HG03064 (cell line): ENCODE measurements around the gene LIMK2.
"Not testable (repeated sequence)": the region's sequence is repeated elsewhere in the genome, so short reads cannot be mapped to it uniquely, and the experiment has no call there.

ENCODE experiments used
- ATAC-seq: cut with Tn5 transposase; IDR thresholded peaks from one replicate; pipeline ENCODE4 v1.9.1; 2021; ENCODE audit warnings: low read depth; ENCODE audit not compliant: unreplicated experiment

The LIMK2 gene

DNA sequence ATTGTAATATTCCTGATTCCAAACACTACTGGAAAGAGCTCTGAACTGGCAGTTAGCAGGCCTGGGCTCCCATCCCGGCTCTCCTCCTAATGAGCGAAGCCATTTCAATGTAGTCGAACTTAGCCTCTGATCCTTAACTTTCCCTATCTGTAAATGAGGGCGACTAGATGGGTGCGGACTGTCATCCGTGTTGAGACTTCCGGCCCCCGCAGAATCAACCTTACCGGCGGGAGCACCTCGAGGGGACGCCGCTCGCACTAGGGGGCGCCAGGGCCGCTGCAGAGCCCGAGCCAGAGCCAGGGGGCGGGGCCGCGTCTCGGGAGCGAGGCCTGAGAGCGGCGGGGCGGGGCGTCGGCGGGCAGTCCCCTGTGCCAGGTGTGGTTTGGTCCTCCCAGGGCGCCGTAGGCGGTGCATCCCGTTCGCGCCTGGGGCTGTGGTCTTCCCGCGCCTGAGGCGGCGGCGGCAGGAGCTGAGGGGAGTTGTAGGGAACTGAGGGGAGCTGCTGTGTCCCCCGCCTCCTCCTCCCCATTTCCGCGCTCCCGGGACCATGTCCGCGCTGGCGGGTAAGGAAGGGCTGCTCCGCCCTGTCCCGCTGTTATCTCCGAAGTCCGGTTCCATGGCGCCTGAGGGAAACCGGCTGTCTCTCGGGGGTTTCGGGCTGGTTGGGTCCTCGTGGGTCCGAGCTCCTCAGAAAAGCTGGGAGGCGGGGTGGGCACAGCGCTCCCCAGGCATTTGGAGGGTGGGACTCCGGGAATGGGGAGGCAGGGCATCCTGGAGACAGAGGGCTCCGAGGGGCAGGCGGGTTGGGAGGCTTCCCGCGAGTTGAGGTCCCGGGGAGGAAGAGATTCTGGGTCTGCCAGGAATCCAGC lies at the start of gene LIMK2:
TSS of gene LIMK2 (plus strand) at position 437 of the 869 bp plus-strand sequence. CDS start at position 548, 111 bp downstream.
- peak; percentile 80 for ATAC-seq

DNA sequence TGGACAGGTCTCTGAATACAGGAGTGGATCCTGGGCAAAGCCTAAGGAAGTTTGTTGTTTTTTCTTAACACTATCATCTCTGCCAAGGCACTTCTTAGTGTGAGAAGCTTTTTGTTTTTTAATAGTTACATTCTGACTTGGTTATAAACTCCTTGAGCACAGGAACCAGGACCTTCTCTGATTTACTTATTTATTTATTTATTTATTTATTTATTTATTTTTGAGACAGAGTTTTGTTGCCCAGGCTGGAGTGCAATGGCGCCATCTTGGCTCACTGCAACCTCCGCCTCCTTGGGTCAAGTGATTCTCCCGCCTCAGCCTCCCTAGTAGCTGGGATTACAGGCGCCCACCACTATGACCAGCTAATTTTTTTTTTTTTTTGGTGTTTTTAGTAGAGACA lies 41.1 kb upstream of the LIMK2 start:
- no peak for ATAC-seq

DNA sequence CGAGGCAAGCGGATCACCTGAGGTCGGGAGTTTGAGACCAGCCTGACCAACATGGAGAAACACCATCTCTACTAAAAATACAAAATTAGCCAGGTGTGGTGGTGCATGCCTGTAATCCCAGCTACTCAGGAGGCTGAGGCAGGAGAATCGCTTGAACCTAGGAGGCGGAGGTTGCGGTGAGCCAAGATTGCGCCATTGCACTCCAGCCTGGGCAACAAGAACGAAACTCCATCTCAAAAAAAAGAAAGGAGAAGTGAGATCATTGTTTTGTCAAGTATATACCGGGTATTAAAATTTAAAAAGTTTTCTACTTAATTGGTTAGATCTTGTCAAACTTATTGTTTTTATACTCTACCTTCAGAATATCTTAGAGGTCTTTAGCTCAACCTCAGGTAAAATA lies 40.4 kb upstream of the LIMK2 start:
- ATAC-seq = not testable (repeated sequence)

DNA sequence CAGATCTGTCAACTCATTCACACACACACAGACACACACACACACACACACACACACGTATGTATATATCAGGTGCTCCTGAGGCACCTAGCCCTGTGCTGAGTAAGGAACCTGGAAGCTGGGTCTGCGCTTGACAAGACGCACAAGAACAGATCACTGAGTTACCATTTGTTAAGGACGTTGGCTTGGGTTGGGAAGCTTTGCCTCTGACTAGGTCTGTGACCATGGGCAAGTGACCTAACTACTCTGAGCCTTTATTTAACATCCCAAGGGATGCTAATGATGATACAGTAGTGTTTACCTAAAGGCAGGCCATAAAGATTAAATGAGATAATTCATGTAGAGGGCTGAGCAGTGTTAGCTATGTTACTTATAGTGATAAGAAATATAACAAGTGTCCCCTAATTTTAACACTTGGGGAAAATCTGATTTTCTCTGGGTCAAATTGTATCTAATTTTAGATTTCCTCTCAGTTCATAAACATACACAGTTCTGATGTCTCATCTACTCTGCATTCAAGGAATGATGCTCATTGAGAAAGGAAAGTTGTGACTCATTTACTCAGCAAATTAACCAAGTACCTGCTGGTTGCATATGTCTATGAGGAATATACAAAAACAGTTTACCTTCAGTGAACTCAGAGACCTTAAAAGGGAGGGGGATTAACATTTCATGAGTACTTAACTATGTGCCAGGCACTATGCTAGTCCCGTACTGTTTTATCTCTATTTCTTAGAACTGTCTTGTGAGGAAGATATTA lies 38.5 kb upstream of the LIMK2 start:
- no peak for ATAC-seq

DNA sequence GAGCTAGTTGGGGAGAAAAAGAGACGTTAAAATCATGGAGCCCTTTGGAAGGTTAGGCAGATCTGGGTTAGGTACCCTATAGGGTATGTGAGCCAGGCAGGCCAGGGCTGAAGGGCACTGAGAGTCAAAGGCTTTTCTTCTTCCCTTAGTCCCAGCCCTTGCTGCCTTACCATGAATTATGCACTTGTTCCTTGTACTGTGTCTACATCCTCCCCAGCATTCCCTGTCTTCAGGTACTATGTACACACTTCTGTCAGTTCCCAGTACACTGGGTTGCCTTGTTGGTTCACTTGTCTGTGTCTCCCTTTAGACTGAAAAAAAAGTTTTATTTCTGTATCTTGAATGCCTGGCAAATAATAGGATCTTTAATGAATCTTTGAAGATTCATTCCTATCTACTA lies 35.2 kb upstream of the LIMK2 start:
- no peak for ATAC-seq

DNA sequence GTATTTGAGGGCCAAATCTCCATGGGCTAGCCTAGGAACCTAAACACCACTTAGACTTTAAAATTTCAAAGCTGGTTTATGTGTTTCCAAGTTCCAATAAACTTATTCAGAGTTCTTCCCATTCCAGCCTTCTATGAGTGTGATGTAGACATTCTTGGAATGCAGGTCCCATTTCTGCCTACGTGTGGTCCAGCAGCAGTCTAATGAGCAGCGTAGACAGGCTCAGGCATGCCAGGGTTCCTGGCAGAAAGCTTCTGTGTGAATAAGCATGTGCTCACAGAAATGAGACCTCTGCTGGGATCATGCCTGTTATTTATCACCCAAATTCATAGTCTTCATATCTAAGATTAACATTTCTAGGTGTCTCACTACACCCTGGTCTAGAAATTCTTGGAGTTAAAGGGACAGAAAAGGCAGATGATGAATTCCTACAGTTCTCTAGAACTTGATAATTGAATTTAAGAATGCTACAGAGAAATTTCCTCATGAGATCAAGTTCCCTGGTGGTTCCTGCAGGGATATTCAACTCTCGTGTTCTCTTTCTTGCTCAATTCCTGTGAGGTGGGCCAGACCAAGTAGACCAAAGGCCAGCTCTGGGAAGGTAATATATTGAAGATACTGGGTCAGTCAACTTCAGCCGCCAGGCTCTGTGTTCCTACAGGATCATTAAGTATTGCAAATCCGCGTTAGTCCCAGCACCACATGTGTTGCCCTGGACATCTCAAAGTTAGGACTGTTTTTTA lies 34.5 kb upstream of the LIMK2 start:
- no peak for ATAC-seq

DNA sequence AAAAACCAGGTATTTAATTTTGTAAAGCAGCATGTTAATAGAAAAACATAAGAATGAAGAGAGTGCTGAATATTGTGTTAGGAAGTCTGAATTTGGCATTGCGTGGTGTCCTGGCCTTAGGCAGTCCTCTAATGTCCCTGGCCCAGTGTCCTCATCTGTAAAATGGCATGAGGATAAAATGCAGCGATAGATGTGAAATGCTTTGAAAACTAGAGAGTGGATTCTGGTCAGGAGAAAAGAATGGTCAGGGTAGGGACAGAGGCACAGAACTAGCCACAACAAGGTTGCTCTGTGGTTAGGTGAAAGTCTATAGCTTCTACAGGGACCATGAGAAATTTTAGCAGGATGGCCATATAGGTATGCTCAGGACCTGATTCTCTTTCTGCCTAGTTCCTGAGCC lies 33.2 kb upstream of the LIMK2 start:
- no peak for ATAC-seq

DNA sequence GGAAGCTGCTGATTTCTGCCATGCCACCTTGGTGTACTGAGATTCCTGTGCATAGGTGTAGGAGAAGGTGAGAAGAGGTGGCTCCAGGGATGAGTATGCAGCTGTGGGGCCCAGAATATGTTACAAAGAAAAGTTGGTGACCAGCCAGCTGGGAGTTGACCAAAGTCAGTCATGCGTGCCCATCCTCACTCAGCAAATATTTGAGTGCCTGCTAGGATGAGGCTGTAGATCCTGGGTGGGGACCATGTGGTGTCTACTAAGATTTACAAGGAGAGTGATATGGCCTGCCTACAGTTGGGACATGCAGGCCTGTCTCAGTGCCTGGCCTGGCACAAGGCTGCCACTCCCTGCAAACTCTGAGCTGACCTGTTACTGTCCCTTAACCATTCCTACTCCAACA lies 32.8 kb upstream of the LIMK2 start:
- no peak for ATAC-seq

DNA sequence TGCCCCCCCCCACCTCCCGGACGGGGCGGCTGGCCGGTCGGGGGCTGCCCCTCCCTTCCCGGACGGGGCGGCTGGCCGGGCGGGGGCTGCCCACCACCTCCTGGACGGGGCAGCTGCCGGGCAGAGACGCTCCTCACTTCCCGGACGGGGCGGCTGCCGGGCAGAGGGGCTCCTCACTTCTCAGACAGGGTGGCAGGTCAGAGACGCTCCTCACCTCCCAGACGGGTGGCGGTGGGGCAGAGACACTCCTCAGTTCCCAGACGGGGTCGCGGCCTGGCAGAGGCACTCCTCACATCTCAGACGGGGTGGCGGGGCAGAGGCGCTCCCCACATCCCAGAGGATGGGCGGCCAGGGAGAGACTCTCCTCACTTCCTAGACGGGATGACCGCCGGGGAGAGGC lies 28.1 kb upstream of the LIMK2 start:
- no peak for ATAC-seq

DNA sequence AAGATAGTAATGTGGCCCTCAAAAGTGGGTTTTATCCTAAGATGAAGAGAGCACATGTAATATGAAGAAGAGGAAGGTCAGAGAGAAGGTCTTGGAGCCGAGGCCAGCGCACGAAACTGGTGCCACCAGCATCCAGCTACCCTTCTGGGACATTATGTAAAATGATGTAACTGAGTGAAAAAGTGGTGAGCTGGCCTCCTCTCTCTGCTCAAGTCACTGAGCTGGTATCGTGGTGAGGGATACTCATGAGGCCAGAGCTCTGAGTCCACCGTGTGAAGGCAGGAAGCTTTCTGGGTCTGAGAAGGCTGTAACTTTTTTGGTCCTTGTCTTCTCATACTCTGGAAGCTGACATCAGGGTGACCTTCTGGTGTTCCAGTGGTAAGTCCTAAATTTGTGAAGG lies 27.0 kb upstream of the LIMK2 start:
- no peak for ATAC-seq

DNA sequence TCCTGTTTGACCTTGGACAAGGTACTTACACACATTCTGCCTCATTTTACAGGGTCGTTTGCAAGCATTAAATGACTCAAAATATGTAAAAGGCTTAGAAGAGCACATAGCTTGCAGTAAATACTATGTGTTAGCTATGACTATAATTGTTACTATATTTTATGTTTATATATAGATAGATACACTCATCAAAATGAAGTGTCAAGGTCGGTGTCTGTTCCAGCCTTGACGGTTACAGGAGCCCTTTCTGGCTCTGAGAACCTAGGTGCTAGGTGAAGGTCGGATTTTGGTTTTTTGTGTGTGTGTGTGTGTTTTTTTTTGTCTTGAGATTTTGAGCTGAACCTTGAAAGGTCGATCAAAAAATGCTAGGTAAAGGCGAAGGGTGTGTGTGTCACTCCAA lies 24.5 kb upstream of the LIMK2 start:
- ATAC-seq = no peak

DNA sequence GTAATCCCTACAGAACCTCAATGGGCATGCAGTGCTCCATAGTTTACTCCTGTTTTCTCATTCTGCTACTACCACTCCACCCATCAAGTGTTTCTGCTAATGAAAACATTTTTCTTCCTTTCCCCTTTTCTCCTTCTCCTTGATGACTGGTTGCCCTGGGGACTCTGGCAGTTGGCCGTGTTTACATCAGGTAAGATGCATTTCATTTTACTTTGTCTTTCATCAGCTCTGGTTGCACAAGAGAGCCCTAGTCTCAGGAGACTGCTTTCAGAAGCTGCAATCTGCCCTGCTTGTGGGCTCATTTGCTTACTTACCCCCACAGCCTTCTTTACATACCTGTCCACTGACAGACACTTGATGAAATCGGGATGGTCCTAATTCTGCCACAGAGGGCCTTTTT lies 19.6 kb upstream of the LIMK2 start:
- no peak for ATAC-seq

DNA sequence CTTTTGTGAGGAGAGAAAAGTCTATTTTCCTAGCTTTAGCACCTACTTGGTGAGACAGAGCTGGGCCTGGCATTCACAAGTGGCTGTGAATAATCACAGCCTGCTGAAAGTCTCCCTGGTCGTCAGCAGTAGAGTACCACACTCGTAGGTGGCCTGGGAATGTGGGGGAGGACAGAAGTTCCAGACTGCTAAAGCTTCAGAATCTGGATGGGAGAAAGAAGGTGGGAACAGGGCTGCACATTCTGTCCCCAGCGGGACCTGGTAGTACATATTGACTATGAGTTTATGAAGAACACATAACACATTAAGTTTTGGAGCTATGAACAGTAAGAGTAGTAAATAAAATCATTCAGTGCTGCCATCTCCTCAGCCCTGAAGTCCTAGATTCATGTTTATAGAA lies 19.0 kb upstream of the LIMK2 start:
- no peak for ATAC-seq

DNA sequence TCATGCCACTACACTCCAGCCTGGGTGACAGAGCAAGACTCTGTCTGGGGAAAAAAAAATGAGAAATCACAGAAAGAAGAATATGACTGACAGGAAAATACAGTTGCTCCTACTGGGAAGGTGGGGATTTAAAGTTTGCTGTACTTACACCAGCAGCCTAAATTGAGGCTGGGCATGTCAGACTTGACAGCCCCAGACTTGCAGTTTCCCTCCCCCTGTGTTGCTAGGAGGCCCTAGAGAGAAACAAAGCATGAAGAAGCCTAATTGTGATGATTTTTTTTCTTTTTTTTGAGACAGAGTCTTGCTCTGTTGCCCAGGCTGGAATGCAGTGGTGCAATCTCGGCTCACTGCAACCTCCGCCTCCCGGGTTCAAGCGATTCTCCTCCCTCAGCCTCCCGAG lies 17.4 kb upstream of the LIMK2 start:
- ATAC-seq = not testable (repeated sequence)

DNA sequence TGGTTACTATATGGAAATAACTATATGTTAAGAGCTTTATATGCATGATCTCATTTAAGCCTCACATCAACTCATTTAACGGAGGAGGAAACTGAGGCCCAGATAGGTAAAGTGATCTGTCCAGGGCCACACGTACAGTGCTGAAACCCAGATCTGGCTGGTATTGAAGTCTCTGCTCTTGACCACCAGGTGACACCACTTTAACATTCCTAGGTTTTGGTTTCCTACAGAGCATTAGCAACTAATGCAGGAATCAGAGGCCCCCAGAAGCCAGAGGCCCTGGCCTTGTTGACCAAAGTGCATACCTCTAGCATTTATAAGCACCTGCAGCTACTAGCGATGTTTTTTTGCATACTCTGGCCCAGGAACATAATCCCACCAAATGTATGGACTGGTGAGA lies 12.9 kb upstream of the LIMK2 start:
- ATAC-seq = no peak

DNA sequence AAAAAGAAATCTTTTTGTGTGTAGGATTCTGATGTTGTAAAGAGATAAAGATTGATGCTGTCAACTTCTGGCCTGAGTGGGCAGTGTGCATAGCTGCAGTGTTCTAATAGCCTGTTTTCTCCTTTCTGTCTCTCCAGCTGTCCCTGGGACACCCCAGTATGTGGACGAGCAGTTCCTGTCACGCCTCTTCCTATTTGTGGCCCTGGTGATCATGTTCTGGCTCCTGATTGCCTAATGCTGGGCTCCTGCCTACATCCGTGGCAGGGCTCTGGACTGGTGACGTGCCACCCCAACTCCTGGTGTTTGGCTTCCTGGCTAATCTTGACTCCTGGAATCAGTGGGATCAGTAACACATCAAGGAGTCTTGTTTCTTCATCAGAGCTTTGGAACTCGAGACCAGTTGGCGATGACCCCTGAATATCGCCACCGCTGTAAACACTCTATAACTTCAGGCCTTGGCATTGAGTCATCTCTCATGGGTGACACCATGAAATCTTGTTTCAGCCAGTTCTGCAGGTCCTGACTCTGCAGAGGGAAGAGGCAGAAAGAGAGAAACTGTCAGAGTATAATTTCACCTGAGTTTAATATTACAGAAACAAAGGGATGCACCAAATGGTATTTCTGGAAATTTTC lies 7.6 kb upstream of the LIMK2 start:
- not testable (repeated sequence) for ATAC-seq

DNA sequence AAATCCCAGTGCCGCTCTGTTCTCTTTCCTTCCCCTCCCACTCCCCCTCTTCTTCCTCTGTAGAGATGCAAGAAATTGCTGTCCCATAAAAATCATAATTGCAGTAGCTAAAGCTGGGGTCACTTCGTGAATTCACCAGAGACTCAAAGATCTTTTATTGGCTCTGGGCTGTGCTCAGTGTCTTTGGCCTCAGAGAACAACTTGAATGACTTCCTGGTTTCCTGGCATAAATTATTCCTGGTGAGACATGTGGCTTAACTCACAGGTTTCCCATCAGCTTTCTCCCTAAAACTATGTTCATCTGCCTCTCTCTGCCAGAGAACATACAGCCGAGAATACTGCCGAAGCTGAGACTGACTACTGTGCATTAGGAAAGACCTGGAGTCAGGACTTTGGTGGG lies 7.0 kb upstream of the LIMK2 start:
- not testable (repeated sequence) for ATAC-seq

DNA sequence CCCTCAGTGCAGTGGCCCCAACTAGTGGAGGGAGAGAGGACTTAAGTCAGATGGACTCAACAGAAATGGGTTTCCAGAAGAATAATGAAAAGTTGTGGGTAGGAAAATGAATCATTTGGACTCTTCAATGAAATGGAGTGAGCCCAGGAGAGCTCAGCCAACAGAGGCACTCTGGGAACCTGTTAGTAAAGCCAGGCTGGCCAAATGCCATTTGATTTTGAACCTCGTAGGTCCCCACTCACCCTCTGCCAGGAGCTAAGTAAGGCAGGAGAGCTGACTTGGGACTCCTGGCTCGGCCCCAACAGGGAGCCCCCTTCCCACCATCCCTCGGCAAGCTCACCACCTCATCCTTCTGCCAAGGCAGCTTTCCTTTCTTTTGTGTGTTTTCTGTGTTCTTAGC lies 5.6 kb upstream of the LIMK2 start:
- ATAC-seq = not testable (repeated sequence)

DNA sequence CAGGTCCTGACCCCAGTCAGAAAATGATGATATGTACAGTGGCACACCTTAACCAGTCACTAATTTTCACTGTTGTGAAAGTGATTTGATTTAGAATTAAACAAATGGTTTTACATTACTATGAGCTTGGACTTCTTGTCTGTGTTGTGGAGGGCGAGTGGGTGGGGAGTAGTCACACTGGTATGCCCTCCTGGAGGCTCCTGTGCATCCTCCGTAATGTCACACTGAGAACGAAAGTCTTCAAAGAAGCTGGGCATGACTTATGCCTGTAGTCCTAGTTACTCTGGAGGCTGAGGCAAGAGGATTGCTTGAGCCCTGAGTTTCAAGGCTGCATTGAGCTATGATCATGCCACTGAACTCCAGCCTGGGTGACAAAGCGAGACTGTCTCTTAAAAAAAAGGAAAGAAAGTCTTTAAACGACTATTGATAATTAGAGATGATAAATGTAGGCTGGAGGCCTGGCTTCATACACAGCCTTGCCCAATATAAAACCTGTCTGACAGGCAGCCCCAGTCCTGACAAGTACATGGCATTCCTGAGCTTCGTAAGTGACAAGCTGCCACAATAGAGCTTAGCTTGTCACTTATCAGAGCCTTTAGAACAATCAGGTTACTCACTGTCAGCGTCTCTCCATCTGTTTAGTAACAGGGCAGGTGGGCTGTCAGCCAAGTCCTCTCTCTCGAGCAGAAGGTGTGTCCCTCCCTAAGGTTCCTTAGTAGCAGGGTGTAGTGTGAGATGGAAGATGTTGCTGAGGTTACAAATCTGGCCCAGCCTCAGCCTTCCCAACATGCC lies 5.0 kb upstream of the LIMK2 start:
- ATAC-seq = no peak
